Measurements from ENCODE around the gene ENOX1. TPM values are rescaled to one million over a fixed set of nuclear protein-coding genes. Genes with fewer than 3 reads are reported as not detected.

ENOX1 gene
- total RNA-seq, 1 donor from 2014 or later: 2.0 TPM

- no peak for DNase-seq (ENCODE audit: low spot score)
- H3K4me3 Mint-ChIP-seq (ENCODE audit: unreplicated experiment): no peak overlapping the region
Observed at GRCh38 chr13:43285933-43286597, 500.7 kb downstream of the ENOX1 start.

GRCh38 chr13:43284162-43284561 lies 502.6 kb downstream of the ENOX1 start:
- DNase-seq (ENCODE audit: low spot score): no peak
- Mint-ChIP-seq H3K27ac (ENCODE audit: unreplicated experiment) (peak overlapping the region; percentile 36), H3K4me1 (ENCODE audit: low read depth) (peaks cover 18% of the 10 kb centered on the region), H3K9me3 (ENCODE audit: low read depth) (no peaks in the 10 kb centered on the region), H3K27me3 (ENCODE audit: low read depth) (no peaks in the 10 kb centered on the region), H3K36me3 (ENCODE audit: low read depth) (no peaks in the 10 kb centered on the region), H3K4me3 (ENCODE audit: unreplicated experiment) (no peak overlapping the region)
- no peak for TF ChIP-seq CTCF (IDR thresholded peaks at IDR 0.05)

More at GRCh38 chr13:43285933-43286597, 500.7 kb downstream of the ENOX1 start:
- no peak for TF ChIP-seq CTCF (IDR thresholded peaks at IDR 0.05)
- Mint-ChIP-seq H3K4me1 (ENCODE audit: low read depth) (peaks cover 23% of the 10 kb centered on the region), H3K27ac (ENCODE audit: unreplicated experiment) (no peak overlapping the region), H3K36me3 (ENCODE audit: low read depth) (no peaks in the 10 kb centered on the region), H3K27me3 (ENCODE audit: low read depth) (no peaks in the 10 kb centered on the region), H3K9me3 (ENCODE audit: low read depth) (no peaks in the 10 kb centered on the region)

- Mint-ChIP-seq H3K9me3 (ENCODE audit: low read depth) (no peaks in the 10 kb centered on the region), H3K36me3 (ENCODE audit: low read depth) (no peaks in the 10 kb centered on the region), H3K4me3 (ENCODE audit: unreplicated experiment) (no peak overlapping the region), H3K4me1 (ENCODE audit: low read depth) (peaks cover 30% of the 10 kb centered on the region), H3K27me3 (ENCODE audit: low read depth) (no peaks in the 10 kb centered on the region), H3K27ac (ENCODE audit: unreplicated experiment) (no peak overlapping the region)
- TF ChIP-seq CTCF (IDR thresholded peaks at IDR 0.05): no peak
- DNase-seq (ENCODE audit: low spot score): no peak
Observed at GRCh38 chr13:43279696-43280095, 507.1 kb downstream of the ENOX1 start.

GRCh38 chr13:43278127-43278526 lies 508.6 kb downstream of the ENOX1 start:
- H3K27me3 Mint-ChIP-seq (ENCODE audit: low read depth): no peaks in the 10 kb centered on the region
- no peak for DNase-seq (ENCODE audit: low spot score)
- H3K9me3 Mint-ChIP-seq (ENCODE audit: low read depth): no peaks in the 10 kb centered on the region
- H3K27ac Mint-ChIP-seq (ENCODE audit: unreplicated experiment): no peak overlapping the region
- H3K36me3 Mint-ChIP-seq (ENCODE audit: low read depth): no peaks in the 10 kb centered on the region
- no peak overlapping the region for H3K4me3 Mint-ChIP-seq (ENCODE audit: unreplicated experiment)
- no peak for TF ChIP-seq CTCF (IDR thresholded peaks at IDR 0.05)
- H3K4me1 Mint-ChIP-seq (ENCODE audit: low read depth): peaks cover 29% of the 10 kb centered on the region

GRCh38 chr13:43277142-43277541 lies 509.6 kb downstream of the ENOX1 start:
- Mint-ChIP-seq H3K4me3 (ENCODE audit: unreplicated experiment) (no peak overlapping the region), H3K27me3 (ENCODE audit: low read depth) (no peaks in the 10 kb centered on the region), H3K4me1 (ENCODE audit: low read depth) (peaks cover 33% of the 10 kb centered on the region), H3K27ac (ENCODE audit: unreplicated experiment) (no peak overlapping the region), H3K9me3 (ENCODE audit: low read depth) (no peaks in the 10 kb centered on the region), H3K36me3 (ENCODE audit: low read depth) (no peaks in the 10 kb centered on the region)
- no peak for TF ChIP-seq CTCF (IDR thresholded peaks at IDR 0.05)
- no peak for DNase-seq (ENCODE audit: low spot score)
